ENCODE measurements around the gene RNF112.

RNF112 gene

DNA sequence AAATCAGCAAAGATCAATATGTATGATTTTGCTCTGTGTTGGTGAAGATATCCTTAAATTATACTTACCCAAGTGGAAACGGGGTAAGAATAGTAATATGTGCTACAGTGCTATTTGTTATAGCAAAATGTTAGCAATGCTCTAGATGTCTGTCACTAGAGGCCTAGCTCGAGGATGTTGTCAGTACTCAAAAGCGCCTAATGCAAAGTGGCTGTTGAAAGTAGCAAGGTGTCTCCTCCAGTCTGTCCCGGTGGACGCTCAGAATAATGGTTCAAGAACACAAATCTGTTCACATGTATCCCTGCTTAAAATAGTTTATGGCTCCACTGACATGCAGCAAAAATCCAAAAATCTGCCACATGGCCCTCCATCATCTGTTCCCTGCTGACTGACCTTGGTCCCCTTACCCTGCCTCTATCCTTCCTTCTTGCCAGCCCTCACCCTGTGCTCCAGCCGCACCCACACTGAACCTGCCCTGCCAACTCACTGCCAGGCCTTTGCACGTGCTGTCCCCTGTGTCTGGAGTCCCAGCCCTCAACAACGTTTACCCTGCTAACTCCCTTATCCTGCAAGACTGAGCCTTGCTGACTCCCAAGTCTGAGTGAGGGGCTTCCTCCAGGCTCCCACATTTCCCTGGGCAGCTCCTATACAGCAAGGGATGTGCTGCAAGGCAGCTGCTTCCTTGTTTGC, 9.6 kb upstream of the RNF112 start:
- no peak overlapping the region for H3K4me3 ChIP-seq (ENCODE audit: low read depth, low read length)
- DNase-seq (ENCODE audit: low read depth) = no peak
- TF ChIP-seq, protein P1, sequence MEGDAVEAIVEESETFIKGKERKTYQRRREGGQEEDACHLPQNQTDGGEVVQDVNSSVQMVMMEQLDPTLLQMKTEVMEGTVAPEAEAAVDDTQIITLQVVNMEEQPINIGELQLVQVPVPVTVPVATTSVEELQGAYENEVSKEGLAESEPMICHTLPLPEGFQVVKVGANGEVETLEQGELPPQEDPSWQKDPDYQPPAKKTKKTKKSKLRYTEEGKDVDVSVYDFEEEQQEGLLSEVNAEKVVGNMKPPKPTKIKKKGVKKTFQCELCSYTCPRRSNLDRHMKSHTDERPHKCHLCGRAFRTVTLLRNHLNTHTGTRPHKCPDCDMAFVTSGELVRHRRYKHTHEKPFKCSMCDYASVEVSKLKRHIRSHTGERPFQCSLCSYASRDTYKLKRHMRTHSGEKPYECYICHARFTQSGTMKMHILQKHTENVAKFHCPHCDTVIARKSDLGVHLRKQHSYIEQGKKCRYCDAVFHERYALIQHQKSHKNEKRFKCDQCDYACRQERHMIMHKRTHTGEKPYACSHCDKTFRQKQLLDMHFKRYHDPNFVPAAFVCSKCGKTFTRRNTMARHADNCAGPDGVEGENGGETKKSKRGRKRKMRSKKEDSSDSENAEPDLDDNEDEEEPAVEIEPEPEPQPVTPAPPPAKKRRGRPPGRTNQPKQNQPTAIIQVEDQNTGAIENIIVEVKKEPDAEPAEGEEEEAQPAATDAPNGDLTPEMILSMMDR (IDR thresholded peaks at IDR 0.05; ENCODE audit: low read depth, low read length, missing control alignments) = no peak

DNA sequence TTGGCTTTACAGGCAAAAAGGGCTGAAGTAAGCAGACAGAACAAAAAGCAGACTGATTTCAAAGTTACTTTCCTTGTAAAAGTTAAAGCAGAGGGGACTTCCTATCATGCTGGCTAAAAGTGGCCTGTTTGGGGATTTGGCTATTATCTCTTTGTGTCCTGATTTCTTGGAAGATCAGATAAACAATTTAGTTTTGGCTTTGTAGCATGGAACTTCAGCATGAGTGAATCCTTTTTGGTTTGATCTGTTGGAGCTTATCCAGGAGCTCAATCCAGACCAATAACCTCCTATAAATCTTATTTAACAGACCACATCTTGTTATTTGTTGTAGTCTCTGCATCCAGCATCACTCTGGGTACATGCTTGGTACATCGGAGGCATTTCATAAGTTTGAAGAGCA, 8.9 kb upstream of the RNF112 start:
- no peak for DNase-seq (ENCODE audit: low read depth)
- H3K4me3 ChIP-seq (ENCODE audit: low read depth, low read length) = no peak overlapping the region
- TF ChIP-seq, protein P1 (IDR thresholded peaks at IDR 0.05; ENCODE audit: low read depth, low read length, missing control alignments) = no peak

DNA sequence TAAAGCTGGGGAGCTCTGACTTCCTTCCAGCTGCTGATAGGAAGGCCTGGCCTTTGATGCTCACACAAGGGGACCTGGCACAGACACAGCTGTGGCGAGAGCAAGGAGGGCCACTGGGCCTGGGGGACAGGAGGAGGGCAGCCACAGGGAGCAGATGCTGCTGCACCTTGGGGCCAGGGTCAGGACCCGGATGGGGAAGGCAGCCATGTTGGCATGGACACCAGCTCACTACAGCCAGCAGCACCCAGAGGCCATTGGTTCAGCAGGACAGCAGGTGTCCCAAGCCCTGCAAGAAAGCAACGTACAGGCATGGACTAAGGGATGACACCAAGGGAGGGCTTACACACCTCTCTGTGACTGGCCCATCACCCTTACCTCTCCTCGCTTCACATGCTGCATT, 8.0 kb upstream of the RNF112 start:
- DNase-seq (ENCODE audit: low read depth) = no peak
- no peak overlapping the region for H3K4me3 ChIP-seq (ENCODE audit: low read depth, low read length)
- TF ChIP-seq, protein P1 (IDR thresholded peaks at IDR 0.05; ENCODE audit: low read depth, low read length, missing control alignments) = no peak

DNA sequence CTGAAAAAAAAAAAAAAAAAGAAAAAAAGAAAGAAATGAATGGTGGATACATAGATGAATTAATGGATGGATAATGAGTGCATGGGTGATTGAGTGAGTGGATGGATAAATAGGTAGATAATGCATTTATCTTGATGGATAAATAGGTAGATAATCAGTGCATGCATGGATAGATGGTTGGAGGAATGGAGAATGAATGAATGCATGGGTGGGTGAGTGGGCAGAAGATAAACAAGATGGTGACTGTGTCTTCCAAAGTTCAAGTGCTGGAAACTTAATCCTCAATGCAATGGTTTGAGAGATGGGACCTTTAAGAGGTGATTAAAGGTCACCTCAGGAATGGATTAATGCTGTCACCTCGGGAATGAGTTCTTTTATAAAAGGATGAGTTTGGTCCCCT, 6.8 kb upstream of the RNF112 start:
- no peak overlapping the region for H3K4me3 ChIP-seq (ENCODE audit: low read depth, low read length)
- DNase-seq (ENCODE audit: low read depth) = no peak
- TF ChIP-seq, protein P1 (IDR thresholded peaks at IDR 0.05; ENCODE audit: low read depth, low read length, missing control alignments) = no peak

DNA sequence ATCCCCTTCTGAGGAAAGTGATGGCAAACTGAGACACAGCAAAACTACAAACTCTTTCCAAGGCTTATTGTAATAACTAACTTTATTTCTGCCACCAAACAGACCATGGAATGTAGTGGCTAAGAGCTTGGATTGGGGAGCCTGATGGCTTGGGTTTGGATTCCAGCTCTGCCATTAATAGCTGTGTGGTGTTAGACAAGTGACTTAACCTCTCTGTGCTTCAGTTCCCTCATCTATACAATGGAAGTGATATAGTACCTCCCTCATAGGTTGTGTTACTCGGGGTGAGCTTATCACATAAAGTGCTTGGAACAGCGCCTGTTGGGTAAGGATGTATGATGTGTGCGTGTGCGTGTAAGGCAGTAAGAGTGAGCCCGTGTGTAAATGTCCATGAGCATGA, 5.9 kb upstream of the RNF112 start:
- H3K4me3 ChIP-seq (ENCODE audit: low read depth, low read length) = no peak overlapping the region
- TF ChIP-seq, protein P1 (IDR thresholded peaks at IDR 0.05; ENCODE audit: low read depth, low read length, missing control alignments) = no peak
- DNase-seq (ENCODE audit: low read depth) = no peak

DNA sequence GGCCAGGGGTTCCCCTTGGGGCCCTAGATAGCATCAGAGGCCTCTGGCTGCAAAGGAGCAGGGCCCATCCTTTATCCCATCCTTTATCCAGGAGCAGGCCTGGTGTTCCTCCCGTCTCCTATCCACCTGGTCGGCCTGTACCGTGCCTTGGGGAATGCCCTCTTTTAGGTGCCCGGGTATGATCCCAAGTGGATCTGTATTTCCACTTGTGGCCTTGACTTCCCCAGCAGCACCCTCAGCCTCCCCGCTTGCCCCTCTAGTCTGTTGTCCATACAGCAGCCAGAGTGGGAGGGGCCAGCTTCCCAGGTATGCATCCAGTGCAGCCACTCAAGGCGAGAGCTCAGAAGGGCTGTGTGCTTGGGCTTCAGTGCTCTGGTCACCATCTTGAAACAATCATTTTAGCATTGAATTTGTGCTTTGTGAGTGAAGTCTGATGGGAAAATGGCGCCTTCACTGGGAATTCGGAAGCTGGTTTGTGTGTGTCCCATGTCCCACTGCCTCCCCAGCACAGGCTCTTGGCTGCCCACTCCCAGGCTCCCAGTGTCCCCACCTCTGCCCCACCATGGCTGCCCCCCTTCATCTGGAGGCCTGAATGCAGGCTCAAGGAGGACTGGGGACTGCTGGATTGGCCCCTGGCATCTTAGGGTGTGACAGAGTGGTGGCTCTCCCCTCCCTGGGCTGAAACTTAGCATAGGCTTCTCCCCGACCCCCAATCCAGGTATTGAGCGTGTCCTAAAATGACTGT, 3.3 kb upstream of the RNF112 start:
- H3K4me3 ChIP-seq (ENCODE audit: low read depth, low read length) = no peak overlapping the region
- TF ChIP-seq, protein P1 (IDR thresholded peaks at IDR 0.05; ENCODE audit: low read depth, low read length, missing control alignments) = no peak
- DNase-seq (ENCODE audit: low read depth) = no peak

DNA sequence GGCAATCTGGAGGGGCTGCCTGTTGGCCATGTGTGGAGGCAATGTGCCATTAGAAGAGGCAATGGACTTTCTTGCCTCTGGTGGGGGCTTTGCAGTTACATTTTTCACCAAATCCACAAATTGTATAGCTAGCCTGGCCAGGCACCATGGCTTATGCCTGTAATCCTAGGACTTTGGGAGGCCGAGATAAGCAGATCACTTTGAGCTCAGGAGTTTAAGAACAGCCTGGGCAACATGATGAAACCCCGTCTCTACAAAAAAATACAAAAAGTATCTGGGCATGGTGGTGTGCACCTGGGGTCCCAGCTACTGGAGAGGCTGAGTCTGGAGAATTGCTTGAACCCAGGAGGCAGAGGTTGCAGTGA, 2.7 kb upstream of the RNF112 start:
- TF ChIP-seq, protein P1 (IDR thresholded peaks at IDR 0.05; ENCODE audit: low read depth, low read length, missing control alignments) = no peak
- H3K4me3 ChIP-seq (ENCODE audit: low read depth, low read length) = no peak overlapping the region
- no peak for DNase-seq (ENCODE audit: low read depth)
